ENCODE results near the gene HS6ST3. TPM values are rescaled to one million over a fixed set of nuclear protein-coding genes. Genes with fewer than 3 reads are reported as not detected.

Gene HS6ST3
- total RNA-seq, 1 experiment from 2014 or later: not detected

DNA sequence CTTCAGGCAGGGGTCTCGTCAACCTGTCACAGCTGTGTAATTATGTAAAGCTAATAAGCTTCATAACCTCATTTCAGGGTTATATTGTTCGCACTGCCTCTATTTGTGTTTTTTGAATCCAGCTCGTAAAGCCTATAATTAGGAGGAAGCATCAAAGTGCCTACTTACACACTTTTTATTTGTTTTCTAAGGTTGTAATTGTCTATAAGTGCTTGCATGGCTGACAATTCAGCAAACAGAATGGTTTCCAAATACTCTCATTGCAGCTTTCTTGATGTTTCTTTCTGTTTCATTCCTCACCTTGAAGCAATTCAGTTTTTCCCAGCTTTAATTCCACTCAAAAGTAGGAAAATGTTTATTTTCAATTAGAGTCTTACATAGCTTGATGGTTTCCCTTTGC, 336.3 kb downstream of the HS6ST3 start:
- no peaks in the 10 kb centered on the region; the same call in 1 of the 2 replicates for H3K27me3 ChIP-seq
- no peaks in the 10 kb centered on the region for H3K9me3 ChIP-seq
- no peaks in the 10 kb centered on the region for H3K36me3 ChIP-seq
- DNase-seq: no peak
- no peak overlapping the region for H3K4me3 ChIP-seq

DNA sequence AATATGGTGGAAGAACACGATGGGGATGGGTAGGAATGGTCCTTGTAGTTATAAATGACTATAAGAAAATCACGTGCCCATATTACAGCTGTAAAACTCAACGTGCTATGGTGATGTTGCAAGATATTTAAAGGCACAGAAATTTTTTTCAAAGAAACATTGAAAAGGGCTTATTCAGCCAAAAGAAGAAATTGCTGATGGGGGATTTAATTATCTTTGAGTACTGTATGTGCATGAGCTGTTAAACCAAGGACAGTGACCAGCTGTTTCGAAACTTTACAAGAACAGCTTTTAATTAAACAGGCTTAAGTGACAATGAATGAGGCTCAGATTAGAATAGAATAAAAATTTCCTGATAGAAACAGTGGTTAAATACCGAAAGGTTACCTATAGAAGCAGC, 339.0 kb downstream of the HS6ST3 start:
- DNase-seq: no peak
- Histone ChIP-seq H3K36me3 (no peaks in the 10 kb centered on the region), H3K4me3 (no peak overlapping the region), H3K9me3 (no peaks in the 10 kb centered on the region), H3K27me3 (no peaks in the 10 kb centered on the region; the same call in 1 of the 2 replicates)

GRCh38 chr13:96431044-96431581, 341.2 kb downstream of the HS6ST3 start:
- no peak for DNase-seq
- Histone ChIP-seq H3K36me3 (no peaks in the 10 kb centered on the region), H3K4me3 (no peak overlapping the region), H3K27me3 (no peaks in the 10 kb centered on the region), H3K9me3 (no peaks in the 10 kb centered on the region)

DNA sequence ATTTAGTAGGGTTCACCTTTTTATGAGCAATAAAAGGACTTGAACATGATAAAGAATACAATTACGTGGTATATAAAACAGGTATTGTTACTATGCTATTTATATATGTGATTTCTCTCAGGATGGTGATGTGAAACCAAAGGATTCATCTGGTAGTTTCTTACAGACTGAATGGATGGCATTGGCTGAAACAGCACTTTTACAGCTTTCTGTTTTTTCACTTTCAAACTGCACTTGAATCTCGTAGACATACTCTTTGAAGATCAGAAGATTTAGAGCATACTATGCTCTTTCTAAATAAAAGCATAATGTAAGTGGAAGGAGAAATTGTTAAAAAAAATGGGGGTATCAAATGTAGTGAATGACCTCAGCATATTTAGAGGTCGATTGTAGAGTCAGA, 354.8 kb downstream of the HS6ST3 start:
- Histone ChIP-seq H3K27me3 (no peaks in the 10 kb centered on the region), H3K9me3 (no peaks in the 10 kb centered on the region)
- no peak for DNase-seq

GRCh38 chr13:96449920-96450319, 360.0 kb downstream of the HS6ST3 start:
- H3K27me3 ChIP-seq: no peaks in the 10 kb centered on the region
- no peak for DNase-seq
- no peaks in the 10 kb centered on the region for H3K9me3 ChIP-seq
- H3K4me3 ChIP-seq: no peak overlapping the region
- no peaks in the 10 kb centered on the region for H3K36me3 ChIP-seq

More for the DNA sequence above, 354.8 kb downstream of the HS6ST3 start:
- Histone ChIP-seq H3K4me3 (no peak overlapping the region), H3K36me3 (no peaks in the 10 kb centered on the region)

GRCh38 chr13:96450326-96451020, 360.6 kb downstream of the HS6ST3 start:
- no peak overlapping the region for H3K4me3 ChIP-seq
- no peak for DNase-seq
- no peaks in the 10 kb centered on the region for H3K27me3 ChIP-seq
- no peaks in the 10 kb centered on the region for H3K9me3 ChIP-seq
- H3K36me3 ChIP-seq: no peaks in the 10 kb centered on the region

DNA sequence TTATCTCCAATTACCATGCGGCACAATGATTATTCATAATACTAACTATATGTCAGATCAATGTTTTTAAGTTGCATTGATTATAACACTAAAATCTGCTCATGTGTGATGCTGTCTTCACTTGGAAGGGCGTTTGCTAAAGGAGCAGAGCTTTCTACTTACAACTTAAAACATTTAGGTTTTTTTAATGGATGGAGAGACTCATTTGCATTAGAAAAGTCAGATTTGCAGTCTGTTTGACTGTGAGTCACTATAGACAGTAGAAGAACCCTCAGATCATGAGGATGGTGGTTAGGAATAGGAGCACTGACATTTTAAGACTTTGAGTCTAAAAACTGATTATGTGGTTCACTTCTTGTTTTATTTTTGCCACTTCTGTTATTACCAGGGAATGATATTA, 364.6 kb downstream of the HS6ST3 start:
- Histone ChIP-seq H3K36me3 (no peaks in the 10 kb centered on the region), H3K9me3 (no peaks in the 10 kb centered on the region), H3K4me3 (no peak overlapping the region), H3K27me3 (no peaks in the 10 kb centered on the region)
- DNase-seq: no peak

- no peaks in the 10 kb centered on the region for H3K36me3 ChIP-seq
- H3K9me3 ChIP-seq: no peaks in the 10 kb centered on the region
- peak; percentile 4 for DNase-seq
- H3K27me3 ChIP-seq: no peaks in the 10 kb centered on the region
- H3K4me3 ChIP-seq: no peak overlapping the region
Observed at GRCh38 chr13:96460609-96461008, 370.7 kb downstream of the HS6ST3 start.

GRCh38 chr13:96473526-96474180, 383.7 kb downstream of the HS6ST3 start:
- no peaks in the 10 kb centered on the region for H3K36me3 ChIP-seq
- H3K9me3 ChIP-seq: no peaks in the 10 kb centered on the region
- H3K4me3 ChIP-seq: no peak overlapping the region
- no peaks in the 10 kb centered on the region for H3K27me3 ChIP-seq
- no peak for DNase-seq

- H3K9me3 ChIP-seq: no peaks in the 10 kb centered on the region
- DNase-seq: no peak
- H3K27me3 ChIP-seq: no peaks in the 10 kb centered on the region
Observed at GRCh38 chr13:96474181-96474557, 384.3 kb downstream of the HS6ST3 start.

GRCh38 chr13:96475103-96475502, 385.2 kb downstream of the HS6ST3 start:
- no peak overlapping the region for H3K4me3 ChIP-seq
- H3K36me3 ChIP-seq: no peaks in the 10 kb centered on the region
- no peak for DNase-seq
- no peaks in the 10 kb centered on the region for H3K9me3 ChIP-seq
- no peaks in the 10 kb centered on the region for H3K27me3 ChIP-seq

More at GRCh38 chr13:96474181-96474557, 384.3 kb downstream of the HS6ST3 start:
- Histone ChIP-seq H3K36me3 (no peaks in the 10 kb centered on the region), H3K4me3 (no peak overlapping the region)

DNA sequence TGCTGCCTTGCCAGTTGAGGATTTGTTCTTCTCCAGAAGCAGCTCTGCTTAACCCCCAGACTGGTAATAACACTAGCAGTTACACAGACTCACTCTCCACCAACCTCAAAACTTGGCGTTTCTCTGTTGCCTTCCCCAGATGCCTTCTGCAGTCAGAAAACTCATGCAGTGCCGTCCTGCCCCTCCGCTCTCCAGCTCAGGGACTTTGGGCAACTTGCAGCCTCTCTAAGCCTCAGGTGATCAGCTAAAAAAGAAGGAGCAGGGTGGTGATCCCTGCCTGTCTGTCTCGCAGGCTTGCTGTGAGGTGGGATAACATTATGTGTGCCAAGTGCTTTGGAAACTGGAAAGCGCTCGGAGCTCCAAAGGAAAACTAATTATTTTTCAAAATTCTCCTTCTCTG, 391.6 kb downstream of the HS6ST3 start:
- Histone ChIP-seq H3K9me3 (no peaks in the 10 kb centered on the region), H3K36me3 (no peaks in the 10 kb centered on the region)

DNA sequence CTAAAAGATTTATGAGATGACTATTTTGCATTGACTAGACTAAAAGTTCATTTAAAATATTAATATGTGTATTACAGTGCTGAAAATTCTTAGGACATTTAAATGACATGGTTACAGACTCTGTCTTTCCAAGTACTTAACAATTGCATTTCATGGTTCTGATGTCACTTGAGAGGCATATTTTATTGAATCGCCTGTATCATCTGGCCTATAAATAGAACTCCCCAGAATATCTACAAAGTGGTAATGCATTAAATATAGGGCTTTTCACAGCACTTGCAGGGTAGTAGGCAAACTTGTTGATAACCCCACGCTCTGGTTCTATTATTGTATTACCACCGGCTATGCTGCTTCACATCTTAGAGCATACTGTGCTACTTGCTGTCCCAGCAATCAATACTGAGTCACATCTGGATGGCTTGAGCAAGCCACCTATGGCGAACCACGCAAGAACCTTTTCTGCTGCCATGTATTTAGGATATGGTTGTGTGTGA, 400.6 kb downstream of the HS6ST3 start:
- no peaks in the 10 kb centered on the region for H3K27me3 ChIP-seq
- DNase-seq: no peak
- H3K4me3 ChIP-seq: no peak overlapping the region
- H3K9me3 ChIP-seq: no peaks in the 10 kb centered on the region
- no peaks in the 10 kb centered on the region for H3K36me3 ChIP-seq

More for the DNA sequence above, 391.6 kb downstream of the HS6ST3 start:
- Histone ChIP-seq H3K4me3 (no peak overlapping the region), H3K27me3 (no peaks in the 10 kb centered on the region)
- no peak for DNase-seq

GRCh38 chr13:96491103-96491502, 401.2 kb downstream of the HS6ST3 start:
- no peaks in the 10 kb centered on the region for H3K36me3 ChIP-seq
- H3K9me3 ChIP-seq: no peaks in the 10 kb centered on the region
- H3K4me3 ChIP-seq: no peak overlapping the region
- H3K27me3 ChIP-seq: no peaks in the 10 kb centered on the region
- DNase-seq: no peak

- no peaks in the 10 kb centered on the region for H3K9me3 ChIP-seq
- H3K27me3 ChIP-seq: no peaks in the 10 kb centered on the region
- no peak overlapping the region for H3K4me3 ChIP-seq
- no peaks in the 10 kb centered on the region for H3K36me3 ChIP-seq
- no peak for DNase-seq
Observed at GRCh38 chr13:96492766-96493165, 402.9 kb downstream of the HS6ST3 start.

GRCh38 chr13:96499656-96500055, 409.7 kb downstream of the HS6ST3 start:
- no peaks in the 10 kb centered on the region for H3K27me3 ChIP-seq
- no peaks in the 10 kb centered on the region for H3K9me3 ChIP-seq
- DNase-seq: peak; percentile 25
- H3K4me3 ChIP-seq: no peak overlapping the region
- H3K36me3 ChIP-seq: no peaks in the 10 kb centered on the region

- H3K4me3 ChIP-seq: no peak overlapping the region
- H3K27me3 ChIP-seq: no peaks in the 10 kb centered on the region
- H3K36me3 ChIP-seq: no peaks in the 10 kb centered on the region
- no peaks in the 10 kb centered on the region for H3K9me3 ChIP-seq
- DNase-seq: no peak
Observed at GRCh38 chr13:96500953-96501352, 411.0 kb downstream of the HS6ST3 start.

GRCh38 chr13:96503481-96503880, 413.6 kb downstream of the HS6ST3 start:
- Histone ChIP-seq H3K27me3 (no peaks in the 10 kb centered on the region), H3K4me3 (no peak overlapping the region), H3K36me3 (no peaks in the 10 kb centered on the region), H3K9me3 (no peaks in the 10 kb centered on the region)
- DNase-seq: no peak
